GM18507 (cell line): ENCODE results near the gene DPYSL4.
"Not testable (repeated sequence)": the region's sequence is repeated elsewhere in the genome, so short reads cannot be mapped to it uniquely, and the experiment has no call there.

Experiments
- DNase-seq: peaks from one replicate; pipeline ENCODE4 v3.0.0; 2011; ENCODE audit warnings: low read depth; ENCODE audit not compliant: insufficient read length; ENCODE audit errors: extremely low spot score
- FAIRE-seq: peaks from 2 replicates; lab custom pipeline; 2011; peaks lifted over from hg19 to GRCh38; lab: Jason Lieb, UNC

Gene DPYSL4

DNA sequence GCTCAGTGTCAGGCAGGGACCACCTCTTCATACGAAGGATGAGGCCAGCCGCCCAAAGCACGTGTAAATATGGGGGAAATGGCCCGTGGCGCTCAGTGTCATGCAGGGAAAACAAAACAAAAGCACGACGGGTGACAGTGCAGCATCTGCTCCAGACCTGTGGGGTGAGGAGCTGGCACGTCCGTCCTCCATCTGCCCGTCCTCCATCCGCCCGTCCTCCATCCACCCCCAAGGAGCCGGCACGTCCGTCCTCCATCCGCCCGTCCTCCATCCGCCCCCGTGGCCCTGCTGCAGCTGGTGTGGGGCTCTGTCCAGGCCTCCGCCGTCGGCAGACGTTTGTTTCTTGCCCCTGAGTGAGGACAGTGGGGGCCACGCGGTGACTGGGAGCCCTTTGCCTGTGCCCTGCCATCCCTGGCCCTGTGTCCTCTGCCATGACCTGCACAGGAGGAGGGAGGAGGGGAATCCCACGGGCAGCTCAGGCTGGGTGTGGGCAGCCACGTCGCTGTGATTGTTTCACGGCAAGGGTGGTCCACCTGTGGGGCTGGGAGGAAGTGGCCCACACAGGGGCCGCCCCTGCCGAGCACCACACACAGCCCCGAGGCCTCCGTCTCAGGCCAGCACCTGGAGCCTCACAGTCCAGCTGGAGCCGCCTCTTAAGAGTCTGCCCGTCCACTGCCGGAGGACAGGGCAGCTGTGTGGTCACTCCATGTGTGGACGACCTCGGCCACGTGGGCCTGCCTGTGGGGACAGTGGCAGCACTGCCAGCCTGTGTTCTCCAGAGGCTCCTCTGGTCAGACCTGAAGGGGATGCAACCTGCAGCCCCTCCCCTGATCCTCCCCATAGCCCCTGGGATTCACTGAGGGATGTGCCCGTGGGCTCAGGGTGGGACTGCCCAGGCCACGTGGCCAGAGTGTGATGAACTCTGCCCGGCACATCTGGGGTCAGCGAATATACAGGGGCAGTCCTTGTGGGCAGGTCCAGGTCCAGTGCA, 38.2 kb upstream of the DPYSL4 start:
- FAIRE-seq, result no peak
- no peak for DNase-seq

DNA sequence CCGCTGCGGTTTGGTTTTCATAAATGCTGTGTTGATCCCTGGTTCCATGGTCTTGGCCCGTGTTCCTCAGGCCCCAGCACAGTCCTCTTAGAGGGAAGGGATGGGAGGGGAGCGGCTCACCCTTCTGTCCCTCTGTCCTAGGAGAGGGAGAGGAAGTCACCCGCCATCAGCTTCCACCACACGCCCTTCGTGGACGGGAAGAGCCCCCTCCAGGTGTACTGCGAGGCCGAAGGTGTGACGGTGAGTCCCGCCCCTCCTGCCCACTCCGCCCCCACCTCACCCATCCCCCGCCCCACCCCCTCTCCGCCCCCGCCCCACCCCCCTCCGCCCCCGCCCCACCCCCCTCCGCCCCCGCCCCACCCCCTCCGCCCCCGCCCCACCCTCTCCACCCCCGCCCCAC, 37.5 kb upstream of the DPYSL4 start:
- DNase-seq, result no peak
- FAIRE-seq, result no peak

DNA sequence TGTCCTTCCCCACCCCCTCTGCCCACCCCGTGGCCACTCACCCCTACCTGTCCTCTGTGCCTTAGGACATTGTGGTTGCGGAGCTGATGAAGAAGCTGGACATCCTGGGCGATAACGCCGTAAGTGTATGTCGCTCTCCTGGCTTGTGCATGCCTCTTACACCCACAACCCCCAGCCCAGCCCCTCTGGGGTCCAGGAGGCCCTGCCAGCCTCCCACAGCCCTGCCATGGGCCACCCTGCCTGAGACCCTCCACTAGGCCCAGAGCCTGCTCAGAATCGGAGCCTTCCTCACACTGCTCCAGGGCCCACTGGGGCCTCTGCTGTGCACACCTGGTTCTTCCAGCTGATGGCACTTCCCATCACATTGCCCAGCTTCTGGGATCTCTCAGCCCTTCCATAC, 36.8 kb upstream of the DPYSL4 start:
- DNase-seq, result no peak
- no peak for FAIRE-seq

DNA sequence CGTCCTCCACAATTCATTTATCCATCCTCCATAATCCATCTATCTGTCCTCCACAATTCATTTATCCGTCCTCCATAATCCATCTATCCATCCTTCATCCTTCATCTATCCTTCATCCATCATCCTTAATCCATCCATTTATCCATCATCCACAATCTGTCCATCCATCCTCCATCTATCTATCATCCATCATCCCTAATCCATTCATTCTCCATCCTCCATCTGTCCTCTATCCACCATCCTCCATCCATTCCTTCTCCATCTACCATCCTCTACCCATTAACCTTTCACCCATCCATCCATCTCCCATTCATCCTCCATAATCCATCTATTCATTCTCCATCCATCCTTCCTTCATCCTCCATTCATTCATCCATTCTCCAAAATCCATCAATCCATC, 36.0 kb upstream of the DPYSL4 start:
- DNase-seq (no peak), FAIRE-seq (no peak)

DNA sequence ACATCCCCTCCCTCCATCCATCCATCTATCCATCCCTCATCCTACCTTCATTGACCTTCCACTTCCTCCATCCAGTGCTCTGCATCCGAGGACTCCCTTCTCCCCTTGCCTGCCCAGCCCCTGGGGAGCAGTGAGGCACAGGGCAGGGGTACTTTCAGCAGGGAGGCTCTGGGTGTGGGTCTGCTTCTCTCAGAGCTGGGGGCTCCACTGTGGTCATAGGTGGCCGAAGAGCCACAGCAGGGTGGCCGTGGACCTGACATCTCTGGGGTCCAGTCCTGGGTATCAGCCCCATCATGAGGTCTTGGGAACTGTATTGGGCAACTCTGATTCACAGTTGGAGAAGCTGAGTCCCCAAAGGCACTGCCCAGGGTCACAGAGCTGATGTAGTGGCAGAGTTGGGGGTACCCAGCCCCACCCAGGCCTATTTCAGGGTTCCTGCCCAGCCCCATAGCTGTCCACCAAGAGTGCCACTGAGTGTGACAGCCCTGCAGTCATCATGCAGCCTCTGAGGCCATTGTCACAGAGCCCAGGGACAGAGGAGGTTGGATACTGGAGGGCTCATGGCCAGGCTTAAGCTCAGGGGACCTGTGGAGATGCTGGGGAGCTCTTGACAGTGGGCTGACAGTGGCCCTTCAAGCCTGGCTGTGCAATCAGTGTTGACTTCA, 35.3 kb upstream of the DPYSL4 start:
- FAIRE-seq (no peak), DNase-seq (no peak)

DNA sequence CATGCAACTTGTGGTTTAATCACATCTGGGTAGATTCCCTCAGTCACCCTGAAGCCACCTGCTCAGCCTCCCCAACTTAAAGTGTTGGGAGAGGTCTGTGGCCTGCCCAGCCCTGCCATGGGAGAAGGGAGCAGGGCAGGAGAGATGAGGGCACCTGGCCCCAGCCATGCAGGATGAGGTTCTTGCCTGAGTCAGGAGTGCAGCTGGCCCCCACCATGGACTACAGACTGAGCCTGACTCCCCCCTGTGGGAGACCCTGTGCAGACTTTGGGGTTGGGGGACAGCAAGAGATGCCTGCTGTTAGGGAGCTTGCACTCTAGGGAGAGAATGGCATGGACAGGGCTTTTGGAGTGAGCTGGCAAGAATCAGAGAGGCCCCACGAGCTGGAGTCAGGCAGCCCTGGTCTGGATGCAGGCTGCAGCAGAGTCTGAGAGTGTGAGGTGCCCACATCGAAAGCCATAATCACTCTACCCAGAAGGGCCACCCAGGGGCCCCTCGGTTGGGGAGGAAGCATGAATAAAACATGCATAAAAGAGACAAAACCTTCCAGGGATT, 34.7 kb upstream of the DPYSL4 start:
- FAIRE-seq, result no peak
- DNase-seq, result no peak

DNA sequence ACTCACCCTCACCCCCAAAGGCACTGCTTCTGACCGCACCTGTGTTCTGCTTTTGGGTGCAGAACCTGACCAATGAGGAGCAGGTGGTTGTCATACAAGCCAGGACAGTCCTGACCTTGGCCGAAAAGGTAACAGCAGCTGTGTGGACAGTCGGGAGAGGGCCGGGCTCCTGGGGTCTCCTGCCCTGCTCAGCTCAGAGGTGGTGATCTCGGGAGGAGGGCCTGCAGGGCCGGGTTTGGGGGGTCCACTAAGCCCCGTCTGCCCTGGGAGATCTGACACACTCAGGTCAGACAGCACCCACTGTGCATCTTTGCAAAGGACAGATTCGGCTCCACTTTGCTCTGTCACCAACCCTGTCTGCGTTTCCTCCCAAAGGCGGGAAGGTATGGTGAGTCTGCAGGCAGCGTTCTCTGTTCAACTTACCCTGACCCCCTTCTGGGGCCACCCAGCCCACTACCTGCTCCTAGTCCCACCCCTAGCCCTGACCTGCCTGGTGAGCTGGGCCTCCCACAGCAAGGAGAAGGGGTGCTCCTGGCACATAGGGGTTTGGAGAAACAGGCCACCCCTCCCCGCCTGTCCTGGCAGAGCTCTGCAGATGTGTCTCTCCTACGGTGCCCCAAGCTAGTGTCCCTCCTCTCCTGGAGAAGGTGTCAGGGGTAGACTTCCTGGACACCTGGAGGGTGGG, 33.7 kb upstream of the DPYSL4 start:
- no peak for DNase-seq
- FAIRE-seq, result no peak

DNA sequence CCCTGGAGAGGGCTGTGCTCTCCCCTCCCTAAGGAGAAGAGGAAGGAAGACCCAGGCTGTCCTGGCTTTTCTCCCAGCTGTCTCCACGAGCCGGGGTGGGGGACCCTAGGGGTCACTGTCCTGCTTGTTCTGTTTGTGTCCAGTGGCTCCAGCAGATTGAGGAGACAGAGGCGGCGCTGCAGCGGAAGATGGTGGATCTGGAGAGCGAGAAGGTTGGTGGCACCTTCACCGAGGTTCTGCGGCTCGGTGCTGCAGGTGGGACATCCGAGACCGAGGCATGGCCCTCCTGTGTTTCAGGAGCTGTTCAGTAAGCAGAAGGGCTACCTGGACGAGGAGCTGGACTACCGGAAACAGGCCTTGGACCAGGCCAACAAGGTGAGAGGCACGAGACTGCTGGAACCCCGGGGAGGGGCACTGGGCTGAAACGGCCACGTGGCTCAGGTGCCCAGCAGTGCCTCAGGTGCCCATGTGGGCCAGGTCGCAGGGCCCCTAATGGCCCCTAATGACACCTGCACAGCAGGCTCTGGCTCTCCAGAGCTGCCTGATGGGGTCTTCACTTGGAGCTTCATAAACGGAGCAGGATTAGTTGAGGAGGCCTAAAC, 33.0 kb upstream of the DPYSL4 start:
- no peak for DNase-seq
- FAIRE-seq, result no peak

DNA sequence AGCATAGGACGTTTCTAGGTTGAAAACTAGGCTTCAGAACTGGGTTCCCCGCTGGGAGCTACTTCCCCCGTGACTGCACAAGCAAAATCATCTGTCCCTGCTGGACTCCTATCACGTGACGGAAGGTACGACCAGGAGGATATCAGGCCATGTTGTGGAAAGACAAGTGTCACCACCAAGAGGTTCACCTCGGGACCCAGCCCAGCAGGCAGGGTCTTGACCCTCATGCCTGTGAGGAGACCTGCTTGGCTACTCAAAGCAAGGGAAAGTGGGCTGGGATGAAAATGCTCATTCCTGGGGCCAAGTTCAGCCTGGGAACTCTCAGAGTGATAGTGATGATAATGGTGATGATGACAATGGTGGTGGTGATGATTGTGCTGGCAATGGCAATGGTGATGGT, 32.3 kb upstream of the DPYSL4 start:
- no peak for FAIRE-seq
- DNase-seq, result no peak

DNA sequence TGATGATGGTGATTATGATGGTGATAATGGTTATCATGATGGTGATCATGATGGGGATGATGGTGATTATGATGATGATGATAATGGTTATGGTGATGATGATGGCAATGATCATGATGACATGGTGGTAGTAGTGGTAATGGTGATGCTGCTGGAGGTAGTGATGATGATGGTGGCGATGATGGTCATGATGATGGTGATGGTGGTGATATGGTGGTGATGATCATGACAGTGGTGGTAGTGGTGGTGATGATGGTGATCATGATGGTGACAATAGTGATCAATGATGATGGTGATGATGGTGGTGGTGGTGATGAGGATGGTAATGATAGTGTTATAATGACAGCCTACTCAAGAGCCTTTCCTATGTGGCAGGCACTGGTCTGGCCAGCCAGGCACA, 31.8 kb upstream of the DPYSL4 start:
- no peak for FAIRE-seq
- no peak for DNase-seq

DNA sequence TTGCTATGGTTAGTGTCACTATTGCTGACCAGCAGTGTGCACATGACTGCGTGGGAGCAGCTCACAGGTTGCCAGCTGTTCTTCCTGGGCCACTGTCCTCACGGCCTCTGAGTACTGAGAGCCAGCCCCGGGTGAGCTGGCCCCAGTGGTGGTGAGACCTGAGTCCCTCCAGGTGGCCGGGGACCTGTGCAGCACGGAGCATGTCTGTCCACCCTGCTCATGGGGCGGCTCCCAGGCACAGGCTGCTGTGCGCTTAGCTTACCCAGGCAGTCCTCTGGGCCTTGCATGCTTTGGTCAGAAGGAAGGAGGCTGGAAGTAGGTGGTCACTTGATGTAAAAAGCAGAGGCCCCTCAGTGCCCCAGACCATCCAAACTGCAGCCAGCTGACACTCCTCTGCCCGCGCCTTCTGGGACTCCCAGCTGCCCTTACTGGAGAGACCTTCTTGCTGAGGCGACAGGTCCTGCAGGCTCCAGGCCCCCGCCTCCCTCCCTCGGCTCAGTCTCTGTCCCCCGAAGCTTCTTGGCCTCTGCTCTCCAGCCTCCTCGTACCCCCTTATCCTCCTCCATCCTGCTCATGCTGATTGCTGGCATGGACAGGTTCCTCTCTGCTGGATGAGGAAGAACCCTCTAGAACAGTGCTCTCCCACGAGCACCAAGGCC, 30.9 kb upstream of the DPYSL4 start:
- DNase-seq (no peak), FAIRE-seq (no peak)

DNA sequence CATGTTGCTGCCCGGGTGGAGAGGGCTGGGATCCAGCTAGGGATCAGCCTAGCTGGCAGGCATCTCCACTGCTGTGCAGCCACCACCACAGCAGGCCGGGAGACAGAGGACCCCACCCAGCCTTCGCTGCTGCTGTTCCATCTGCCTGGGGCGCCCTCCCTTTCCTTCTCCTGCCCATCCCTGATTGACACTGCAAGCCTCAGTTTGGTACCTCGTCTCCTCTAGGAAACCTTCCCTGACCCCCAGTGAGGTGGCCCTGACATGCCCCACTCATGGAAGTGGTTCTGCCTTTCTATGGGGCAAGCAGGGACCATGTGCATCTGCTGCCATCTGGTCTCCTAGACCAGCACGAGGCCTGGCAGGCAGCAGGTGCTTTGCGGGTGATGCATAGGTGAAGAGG, 30.4 kb upstream of the DPYSL4 start:
- DNase-seq (no peak), FAIRE-seq (no peak)

DNA sequence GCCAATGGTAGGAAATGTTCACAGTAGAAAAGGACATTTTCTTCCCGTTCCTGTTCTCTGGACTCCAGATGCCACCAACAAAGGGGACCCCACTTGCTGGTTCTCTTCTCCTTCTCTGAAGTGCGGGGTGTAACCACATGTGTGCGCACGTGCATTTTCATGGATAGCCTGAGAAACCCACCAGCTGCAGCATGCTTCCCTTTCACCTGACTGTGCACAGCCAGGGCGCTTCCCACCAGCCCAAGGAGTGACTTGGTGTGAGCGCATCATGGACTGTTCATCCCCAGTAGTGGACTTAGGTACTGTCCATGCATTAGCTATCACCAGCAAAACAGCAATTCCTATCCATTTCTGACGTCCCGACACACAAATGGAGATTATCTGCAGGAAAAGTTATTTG, 29.6 kb upstream of the DPYSL4 start:
- no peak for DNase-seq
- no peak for FAIRE-seq

DNA sequence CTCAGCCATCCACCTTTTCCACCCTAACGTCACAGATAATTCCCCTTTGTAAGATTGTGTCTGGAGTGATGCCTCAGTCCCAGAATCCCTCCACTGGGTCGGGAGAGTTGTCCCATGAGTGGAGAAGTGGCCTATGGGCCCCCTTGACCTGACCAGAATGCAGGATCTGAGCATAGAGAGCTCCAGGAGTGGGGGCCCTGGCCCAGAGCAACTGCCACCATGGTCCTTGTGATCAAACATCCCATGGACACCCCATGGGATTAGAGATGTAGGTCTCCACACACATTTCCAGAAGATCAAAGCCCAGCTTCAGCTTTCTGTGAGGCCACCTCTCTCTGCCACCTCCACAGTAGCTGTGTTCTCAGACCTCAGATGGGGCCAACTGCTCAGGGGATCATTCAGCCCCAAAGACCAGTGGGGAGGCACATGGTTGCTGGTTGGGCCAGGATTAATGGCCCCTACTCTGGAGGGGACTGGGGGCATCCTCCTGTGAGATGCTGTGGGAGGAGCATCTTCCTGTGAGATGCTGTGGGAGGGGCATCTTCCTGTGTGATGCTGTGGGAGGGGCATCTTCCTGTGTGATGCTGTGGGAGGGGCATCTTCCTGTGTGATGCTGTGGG, 28.5 kb upstream of the DPYSL4 start:
- FAIRE-seq (no peak), DNase-seq (no peak)

DNA sequence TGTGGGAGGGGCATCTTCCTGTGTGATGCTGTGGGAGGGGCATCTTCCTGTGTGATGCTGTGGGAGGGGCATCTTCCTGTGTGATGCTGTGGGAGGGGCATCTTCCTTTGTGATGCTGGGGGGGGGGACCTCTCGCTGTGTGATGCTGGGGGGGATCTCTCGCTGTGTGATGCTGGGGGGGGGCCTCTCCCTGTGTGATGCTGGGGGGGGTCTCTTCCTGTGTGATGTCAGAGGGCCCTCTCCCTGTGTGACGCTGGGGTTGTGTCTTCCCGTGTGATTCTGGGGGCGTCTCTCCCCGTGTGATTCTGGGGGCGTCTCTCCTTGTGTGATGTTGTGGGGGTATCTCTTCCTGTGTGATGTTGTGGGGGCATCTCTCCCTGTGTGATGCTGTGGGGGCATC, 27.9 kb upstream of the DPYSL4 start:
- DNase-seq, result no peak

DNA sequence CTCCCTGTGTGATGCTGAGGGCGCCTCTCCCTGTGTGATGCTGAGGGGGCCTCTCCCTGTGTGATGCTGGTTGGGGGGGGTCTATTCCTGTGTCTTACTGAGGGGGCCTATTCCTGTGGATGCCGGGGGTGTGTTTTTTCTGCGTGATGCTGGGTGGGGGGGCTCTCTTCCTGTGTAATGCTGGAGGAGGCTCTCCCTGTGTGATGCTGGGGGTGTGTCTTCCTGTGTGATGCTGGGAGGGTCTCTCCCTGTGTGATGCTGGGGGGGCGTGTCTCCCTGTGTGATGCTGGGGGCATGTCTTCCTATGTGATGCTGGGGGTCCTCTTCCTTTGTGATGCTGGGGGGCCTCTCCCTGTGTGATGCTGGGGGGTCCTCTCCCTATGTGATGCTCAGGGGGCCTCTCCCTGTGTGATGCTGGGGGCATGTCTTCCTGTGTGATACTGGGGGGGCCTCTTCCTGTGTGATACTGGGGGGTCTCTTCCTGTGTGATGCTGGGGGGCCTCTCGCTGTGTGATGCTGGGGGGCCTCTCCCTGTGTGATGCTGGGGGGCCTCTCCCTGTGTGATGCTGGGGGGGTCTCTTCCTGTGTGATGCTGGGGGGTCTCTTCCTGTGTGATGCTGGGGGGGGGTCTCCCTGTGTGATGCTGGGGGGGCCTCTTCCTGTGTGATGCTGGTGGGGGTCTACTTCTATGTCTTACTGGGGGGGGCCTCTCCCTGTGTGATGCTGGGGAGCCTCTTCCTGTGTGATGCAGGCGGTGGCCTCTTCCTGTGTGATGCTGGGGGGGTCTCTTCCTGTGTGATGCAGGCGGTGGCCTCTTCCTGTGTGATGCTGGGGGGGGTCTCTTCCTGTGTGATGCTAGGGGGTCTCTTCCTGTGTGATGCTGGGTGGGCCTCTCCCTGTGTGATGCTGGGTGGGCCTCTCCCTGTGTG, 27.2 kb upstream of the DPYSL4 start:
- FAIRE-seq, DNase-seq: not testable (repeated sequence)

More for the DNA sequence above, 27.9 kb upstream of the DPYSL4 start:
- no peak for FAIRE-seq

DNA sequence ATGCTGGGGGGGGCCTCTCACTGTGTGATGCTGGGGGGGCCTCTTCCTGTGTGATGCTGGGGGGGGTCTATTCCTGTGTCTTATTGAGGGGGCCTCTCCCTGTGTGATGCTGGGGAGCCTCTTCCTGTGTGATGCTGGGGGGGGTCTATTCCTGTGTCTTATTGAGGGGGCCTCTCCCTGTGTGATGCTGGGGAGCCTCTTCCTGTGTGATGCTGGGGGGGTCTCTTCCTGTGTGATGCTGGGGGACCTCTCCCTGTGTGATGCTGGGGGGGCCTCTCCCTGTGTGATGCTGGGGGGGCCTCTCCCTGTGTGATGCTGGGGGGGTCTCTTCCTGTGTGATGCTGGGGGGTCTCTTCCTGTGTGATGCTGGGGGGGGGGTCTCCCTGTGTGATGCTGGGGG, 26.5 kb upstream of the DPYSL4 start:
- not testable (repeated sequence) for DNase-seq, FAIRE-seq
